ENCODE measurements around the gene CASKIN1.

CASKIN1 gene

DNA sequence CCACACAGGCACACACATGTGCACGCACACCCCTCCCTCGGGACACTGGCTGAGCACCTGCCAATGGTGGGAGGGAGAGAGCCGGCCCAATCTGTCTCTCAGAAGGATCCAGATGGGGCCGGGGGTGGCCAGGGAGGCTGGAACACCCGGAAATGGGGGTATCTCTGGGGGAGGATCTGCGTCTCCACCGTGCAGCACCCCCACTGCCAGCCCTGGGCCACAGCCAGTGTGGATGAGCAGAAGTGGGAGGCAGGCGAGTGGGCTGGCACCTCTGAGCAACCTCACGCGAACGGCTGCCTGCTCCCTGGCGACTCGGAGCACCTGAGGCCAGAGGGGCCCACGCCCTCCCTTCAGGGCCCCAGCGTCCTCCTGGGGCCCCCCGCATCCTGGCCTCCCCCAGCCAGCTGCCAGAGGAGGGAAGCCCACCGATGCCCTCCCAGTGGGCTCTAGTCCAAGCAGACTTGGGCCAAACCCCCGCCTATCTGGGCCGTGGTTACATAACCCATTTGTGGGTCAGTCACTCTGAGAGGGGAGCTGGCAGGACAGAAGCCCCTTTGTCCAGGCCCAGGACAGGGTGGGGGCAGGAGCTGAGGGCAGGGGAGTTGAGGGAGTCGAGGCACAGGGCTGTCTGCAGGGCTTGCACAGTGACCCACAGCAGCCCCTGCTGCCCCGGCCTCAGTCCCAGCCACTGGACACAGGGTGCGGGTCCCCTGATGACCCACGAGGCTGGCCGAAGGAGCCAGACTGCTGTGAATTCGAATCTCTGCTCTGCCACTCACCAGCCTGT lies 5.6 kb downstream of the CASKIN1 start:
- no peak for DNase-seq

DNA sequence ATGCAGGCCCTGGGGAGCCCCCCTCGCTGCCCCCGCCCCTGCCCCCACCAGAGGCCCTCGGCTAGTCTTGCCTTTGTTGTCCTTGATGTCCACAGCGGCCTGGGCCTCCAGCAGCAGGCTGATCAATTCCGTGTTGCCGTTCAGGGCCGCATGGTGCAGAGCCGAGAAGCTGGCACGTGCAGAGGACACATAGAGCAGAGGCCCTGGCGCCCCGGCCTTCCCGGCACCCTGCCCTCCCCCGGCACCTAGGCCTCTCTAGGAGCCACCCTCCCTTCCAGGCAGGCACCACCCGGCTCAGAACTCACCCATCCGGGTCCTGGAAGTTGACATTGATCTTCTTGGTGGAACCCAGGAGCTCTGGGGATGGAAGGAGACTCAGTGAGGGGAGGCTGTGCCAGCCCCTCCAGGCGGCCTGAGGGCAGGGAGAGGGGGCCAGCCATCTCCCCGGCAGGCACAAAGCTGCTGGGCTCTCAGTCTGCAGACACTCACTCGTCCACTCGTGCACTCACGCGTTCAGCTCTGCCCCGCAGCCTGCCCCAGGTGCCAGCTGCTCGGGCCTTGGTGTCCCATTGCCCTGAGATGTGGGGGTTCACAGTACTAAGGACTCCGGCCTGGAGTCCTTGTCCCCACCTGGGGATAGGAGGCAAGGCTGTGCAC lies 6.3 kb downstream of the CASKIN1 start:
- no peak for DNase-seq

DNA sequence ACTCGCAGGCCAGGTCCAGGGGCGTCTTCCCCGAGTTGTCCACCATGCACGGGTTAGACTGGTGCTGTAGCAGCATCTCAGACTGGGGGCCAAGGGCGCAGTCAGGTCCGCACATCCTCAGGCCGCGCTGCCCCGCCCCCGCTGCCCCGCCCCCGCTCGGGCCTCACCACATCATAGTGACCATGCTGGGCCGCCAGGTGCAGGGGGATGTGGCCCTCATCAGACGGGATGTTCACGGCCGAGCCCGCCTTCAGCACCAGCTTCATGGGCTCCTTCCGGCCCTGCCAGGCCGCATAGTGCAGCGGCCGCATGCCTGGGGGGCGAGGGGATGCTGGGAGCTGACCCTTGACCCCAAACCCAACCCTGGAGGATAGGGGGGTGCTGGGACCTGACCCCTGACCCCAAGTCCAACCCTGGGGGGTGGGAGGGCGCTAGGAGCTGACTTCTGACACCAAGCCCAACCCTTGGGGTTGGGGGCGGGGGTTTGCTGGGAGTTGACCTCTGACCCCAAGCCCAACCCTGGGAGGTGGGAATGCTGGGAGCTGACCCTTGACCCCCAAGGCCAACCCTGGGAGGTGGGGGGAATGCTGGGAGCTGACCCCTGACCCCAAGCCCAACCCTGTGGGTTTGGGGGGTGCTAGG lies 7.0 kb downstream of the CASKIN1 start:
- DNase-seq: no peak

DNA sequence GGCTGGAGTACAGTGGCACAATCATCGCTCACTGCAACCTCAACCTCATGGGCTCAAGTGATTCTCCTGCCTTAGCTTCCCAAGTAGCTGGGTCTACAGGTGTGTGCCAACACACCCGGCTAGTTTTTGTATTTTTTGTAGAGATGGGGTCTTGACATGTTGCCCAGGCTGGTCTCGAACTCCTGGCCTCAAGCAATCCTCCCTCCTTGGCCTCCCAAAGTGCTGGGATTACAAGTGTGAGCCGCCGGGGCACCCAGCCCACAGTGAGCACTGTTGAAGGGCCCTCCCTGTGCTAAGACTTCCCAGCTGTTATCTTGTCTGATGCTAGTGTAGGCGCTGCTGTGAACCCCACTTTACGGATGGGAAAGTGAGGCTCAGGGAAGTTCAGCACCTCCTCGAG lies 8.0 kb downstream of the CASKIN1 start:
- DNase-seq: no peak

DNA sequence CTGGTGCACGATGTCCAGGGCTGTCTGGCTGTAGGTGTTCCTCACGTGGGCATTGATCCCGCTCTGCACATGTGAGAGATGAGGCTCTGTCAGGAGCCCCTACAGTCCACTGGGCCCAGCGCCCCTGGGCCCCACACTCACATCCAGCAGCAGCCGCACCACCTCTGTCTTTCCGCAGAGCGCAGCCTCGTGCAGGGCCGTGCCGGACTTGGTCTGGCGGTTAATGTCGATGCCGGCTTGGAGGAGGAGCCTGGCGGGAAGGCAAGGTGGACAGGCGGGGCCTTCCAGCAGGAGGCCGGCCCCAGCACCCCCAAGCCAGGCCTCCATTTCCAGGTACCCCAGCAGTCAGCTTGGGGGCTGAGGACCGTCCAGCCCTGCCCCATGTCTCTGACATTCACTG lies 9.2 kb downstream of the CASKIN1 start:
- DNase-seq: no peak

DNA sequence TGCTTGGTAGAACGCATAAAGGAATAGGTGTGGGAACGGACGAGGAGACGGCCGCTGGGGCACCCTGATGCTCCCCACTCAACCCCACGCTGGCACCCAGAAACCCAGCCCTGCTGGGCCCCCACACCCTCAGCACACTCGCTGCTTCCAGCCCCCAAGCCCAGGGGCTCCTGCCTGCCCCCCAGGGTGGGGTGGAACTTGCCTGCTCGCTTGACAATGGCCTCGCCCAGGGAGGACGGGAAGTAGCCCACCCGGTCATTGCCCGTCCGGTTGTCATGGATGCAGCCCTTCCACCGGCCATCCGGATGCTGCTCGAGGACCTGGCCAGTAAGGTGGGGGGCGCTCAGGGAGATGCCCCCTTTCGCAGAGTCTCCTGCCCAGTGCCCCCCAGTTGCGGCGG lies 9.9 kb downstream of the CASKIN1 start:
- DNase-seq: no peak

DNA sequence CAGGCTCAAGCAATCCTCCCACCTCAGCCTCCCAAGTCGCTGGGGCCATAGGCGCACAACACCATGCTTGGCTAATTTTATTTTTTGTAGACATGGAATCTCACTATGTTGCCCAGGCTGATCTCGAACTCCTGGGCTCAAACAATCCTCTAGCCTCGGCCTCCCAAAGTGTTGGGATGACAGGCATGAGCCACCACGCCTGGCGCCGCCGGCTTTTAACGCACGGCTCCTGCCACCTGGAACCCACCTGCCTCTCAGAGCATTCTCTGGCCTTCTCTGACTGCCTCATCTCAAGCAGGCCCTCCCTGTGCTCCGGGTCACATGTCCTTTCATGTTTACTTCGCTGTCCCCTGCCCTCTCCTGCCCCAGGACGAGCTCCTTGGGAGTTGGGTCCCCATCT lies 10.3 kb downstream of the CASKIN1 start:
- DNase-seq: no peak

DNA sequence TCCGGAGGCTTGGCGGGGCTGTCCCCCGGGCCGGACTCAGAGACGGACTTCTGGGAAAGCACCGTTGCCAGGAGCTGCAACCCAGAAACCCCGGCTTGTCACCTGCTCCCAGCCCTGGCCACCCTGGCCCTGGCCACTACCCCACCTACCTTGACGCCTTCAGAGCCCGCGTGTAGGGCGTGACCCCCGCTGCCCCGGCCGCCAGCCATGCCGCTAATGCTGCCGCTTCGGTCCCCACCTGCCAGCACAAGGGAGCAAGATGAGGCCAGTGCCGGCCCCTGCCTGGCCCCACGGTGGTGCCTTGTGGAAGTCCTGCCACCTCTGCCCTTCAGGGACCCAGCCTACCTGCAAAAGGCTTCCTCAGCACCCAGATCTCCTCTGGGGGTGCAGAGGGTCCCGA lies 11.4 kb downstream of the CASKIN1 start:
- no peak for DNase-seq

DNA sequence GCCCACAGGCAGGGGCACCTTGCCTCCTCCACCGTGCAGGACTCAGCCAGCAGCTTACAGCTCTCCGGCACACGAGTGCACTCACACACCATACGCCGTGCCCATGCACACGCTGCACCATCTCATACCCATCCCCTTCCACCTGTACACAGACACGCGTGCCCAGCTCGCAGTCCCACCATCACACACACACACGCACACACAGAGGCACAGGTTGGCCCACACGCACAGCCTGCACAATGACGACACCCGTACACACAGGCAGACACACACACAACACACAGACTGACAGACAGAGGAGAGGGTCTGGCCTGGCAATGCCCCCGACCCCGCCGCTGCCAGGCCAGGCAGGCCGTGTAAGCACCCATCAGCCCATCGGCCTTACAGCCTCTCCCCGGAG lies 12.1 kb downstream of the CASKIN1 start:
- DNase-seq: no peak

DNA sequence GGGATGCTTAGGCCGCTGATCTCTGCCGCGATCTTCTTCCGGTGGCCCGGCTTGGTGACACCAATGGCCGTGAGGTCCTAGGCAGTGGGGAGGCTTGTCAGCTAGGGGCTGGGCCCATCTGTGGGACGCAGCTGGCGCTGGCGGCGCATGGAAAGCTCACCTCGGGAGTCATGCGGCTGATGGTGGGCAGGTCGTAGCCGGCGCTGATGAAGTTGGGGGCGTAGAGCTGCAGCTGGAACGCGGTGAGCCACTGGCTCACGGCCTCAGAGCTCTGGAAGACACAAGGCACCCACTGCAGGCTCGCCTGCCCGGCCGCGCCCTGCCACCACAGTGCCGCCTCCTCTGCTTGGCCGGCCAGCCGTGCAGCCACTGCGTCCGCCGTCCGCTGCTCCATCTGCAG lies 12.7 kb downstream of the CASKIN1 start:
- no peak for DNase-seq

DNA sequence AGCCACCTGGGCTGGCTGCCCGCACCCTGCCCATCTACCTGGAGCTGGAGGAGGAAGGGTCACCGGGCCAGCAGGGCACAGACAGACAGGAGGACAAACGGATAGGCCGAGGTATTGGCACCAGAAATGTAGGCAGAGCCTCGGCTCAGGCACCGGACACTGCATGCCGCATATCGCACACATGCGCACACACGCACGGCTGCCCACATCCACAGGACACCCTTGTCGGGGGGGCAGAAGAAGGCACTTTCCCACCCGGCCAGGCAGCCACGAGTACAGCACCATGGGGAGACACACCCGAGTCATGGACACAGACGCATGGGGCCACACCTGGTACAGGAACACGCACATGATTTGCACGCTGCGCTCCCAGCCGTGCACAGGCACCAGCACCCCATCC lies 14.5 kb downstream of the CASKIN1 start:
- no peak for DNase-seq

DNA sequence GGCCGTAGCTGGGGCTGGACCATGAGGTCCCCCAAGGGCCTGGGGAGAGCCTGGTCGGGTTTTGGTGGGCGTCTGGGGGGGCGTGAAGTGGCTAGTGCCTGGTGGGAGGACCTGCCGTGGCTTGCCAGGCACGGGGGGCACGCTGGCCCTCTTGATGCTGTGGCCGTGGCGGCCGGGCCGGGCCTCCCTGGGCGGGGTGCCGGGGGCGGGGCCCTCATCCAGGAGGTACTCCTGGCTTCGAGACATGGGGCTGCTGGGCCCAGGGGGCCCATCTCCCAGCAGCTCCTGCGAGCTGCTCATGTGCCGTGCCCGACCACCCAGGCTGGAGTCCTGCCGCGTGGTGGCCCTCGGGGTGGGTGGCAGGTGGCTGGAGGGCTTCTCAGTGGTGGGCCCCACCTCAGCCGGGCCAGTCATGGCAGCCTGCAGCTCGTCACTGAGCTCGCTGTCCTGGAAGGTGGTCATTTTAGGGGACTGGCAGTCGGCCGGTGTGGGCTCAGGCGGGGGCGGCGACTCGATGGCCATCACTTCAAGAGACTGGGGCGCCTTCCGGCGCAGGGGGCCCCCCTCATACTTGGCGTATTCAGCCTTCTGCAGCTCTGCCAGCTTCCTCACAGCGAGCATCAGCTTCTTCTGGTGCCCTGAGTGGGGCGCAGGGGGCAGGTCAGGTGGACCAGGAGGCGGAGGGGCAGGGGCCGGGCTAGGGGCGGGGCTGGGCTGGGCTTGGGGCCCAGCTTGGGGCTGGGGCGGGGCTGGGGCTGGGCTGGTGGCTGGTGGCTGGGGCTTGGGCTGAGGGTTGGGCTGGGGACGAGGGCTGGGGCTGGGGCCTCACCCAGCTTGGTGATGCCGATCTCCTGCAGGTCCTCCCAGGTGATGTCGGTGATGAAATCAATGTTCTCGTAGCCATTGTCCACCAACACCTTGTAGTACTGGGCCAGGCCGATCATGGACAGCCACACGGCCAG lies 15.2 kb downstream of the CASKIN1 start:
- DNase-seq: no peak

DNA sequence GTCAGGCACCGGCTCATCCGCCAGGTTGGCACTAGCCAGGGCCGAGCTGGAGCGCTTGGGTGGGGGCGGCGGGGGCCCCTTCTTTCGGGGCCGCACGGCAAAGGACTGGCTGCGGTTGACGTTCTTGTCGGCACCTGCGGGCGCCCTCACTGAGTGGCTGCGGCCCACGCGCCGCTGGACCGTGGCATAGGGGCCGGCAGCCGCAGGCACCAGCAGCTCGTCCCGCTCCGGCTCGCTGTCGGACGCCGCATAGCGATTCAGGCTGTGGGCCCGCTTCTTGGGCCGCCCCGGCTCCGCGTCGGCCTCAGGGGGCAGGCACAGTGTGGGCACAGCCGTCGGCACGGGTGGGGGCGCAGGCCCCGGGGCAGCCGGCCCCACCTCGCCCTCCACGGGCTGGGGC lies 15.9 kb downstream of the CASKIN1 start:
- DNase-seq: no peak

DNA sequence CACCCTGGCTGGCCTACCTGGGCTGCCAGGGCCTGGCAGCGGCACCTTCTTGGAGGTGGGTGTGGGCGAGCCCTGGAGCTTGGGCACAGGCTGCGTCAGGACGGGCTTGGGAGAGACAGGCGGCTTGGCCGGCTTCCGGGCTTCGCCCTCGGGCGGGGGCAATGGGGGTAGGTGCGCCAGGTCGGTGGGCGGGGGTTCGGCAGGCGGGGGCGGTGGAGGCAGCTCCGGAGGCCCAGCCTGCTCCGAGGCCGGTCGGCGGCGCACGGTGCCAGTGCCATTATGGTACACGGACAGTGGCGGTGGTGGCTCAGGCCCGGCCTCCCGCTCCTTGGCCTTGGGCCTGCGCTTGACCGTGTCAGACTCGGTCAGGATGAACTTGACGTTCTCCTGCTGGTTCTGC lies 16.8 kb downstream of the CASKIN1 start:
- DNase-seq: no peak

DNA sequence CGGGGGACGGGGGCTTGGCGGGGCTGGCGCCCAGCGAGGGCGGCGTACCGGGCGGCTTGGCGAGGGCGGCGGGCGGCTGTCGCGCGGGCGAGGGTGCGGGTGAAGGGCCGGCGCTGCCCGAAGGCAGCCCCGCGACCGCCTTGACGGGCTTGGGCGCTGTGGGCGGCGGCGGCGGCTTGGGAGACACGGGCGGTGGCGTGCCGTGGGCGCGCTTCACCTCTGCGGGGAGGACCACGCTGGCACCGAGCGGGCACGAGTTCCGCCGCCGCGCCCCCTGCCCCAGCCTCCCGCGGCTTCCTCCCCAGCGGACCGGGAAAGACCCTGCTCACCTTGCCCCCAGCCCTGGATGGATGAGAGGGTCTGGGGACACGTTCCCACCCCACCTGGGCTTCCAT lies 17.3 kb downstream of the CASKIN1 start:
- no peak for DNase-seq

DNA sequence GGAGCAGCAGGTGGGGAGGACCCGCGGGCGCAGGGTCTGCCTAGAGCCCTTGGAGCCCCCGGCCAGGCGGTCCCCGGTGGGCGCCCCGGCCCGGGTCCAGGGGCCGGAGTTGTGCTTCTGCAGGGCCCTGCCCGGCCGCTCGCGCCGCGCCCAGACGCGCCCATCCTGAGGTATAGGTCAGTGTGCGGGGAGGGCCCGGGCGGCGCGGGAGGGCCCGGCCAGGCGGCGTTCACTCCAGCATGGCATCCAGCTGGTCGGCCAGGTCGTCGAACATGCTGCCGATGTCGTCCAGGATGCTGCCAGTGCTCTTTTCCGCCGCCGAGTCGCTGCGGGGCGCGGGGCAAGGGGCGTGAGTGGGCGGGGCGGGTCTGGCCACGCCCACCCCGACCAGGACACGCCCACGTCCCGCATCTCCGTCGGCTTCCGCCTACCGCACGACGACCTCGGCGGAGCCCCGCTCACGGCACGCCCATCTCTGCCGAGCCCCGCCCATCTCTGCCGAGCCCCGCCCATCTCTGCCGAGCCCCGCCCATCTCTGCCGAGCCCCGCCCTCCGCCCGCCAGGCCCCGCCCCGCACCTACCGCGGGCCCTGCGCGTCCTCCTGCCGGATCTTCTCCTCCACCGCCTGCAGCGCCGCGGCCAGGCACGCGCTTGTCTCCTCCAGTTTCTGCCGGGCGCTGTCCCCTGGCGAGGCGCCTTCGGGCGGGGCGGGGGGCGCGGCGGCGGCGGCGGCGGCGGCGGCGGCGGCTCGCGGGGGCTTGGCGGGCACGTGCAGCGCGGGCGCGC lies 17.9 kb downstream of the CASKIN1 start:
- no peak for DNase-seq

DNA sequence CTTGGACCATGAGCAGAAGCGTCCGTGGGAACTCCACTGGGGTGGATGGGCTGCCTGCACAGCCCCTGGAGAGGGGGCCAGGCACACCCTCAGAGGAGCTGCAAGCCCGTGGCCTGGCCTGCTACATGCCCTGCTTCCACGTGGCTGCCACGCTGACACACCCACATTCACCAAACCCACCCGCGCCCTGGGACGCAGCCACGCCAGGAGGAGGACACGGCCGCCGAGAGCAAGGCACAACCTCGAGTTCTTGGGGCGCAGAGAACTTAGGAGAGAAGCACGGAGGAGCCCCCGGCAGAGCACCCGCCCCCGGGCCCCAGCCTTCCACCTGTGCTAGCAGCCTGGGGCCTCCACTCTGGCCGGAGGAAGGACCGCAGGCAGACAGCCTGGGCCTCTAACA lies 18.8 kb downstream of the CASKIN1 start:
- no peak for DNase-seq

DNA sequence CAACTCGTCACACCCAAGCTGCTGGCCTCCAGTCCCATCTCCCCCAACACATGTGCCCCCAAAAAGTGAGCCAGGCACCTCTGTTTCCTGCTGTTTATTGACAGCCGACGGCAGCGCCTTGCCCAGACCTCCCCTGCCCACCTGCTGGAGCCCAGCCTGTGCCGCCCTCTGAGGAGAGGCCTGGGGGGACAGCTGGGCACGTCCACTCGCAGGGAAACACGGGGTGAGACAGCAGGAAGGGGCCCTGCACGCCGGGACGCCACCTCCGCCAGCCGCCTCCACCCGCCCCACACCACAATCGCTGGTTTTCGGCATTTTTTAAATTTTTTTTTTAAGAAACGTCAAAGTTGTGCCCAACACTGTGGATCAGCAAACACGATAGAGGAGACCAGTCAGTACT lies 19.3 kb downstream of the CASKIN1 start:
- no peak for DNase-seq

DNA sequence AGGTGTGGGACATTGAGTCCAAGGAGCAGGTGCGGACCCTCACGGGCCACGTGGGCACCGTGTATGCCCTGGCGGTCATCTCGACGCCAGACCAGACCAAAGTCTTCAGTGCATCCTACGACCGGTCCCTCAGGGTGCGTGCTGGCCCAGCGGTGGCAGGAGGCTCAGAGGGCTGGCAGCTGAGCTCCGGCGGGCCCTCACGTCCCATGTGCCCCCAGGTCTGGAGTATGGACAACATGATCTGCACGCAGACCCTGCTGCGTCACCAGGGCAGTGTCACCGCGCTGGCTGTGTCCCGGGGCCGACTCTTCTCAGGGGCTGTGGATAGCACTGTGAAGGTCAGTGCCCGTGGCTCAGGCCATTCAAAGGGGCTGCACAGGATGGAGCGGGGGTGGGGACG lies 20.4 kb downstream of the CASKIN1 start:
- DNase-seq: no peak

DNA sequence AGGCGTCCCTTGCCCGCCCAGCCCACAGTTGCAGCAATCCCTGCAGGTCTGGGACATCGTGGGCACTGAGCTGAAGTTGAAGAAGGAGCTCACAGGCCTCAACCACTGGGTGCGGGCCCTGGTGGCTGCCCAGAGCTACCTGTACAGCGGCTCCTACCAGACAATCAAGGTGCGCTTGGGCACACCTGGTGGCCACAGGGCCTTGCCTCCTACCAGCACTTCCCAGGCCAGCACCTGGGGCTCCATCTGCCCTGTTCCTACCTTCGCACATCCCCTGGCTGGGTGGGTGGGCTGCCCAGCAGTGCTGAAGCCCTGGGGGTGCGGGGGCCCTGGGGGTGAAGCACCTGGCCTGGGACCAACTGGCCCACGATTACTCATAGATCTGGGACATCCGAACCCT lies 21.0 kb downstream of the CASKIN1 start:
- DNase-seq: no peak

DNA sequence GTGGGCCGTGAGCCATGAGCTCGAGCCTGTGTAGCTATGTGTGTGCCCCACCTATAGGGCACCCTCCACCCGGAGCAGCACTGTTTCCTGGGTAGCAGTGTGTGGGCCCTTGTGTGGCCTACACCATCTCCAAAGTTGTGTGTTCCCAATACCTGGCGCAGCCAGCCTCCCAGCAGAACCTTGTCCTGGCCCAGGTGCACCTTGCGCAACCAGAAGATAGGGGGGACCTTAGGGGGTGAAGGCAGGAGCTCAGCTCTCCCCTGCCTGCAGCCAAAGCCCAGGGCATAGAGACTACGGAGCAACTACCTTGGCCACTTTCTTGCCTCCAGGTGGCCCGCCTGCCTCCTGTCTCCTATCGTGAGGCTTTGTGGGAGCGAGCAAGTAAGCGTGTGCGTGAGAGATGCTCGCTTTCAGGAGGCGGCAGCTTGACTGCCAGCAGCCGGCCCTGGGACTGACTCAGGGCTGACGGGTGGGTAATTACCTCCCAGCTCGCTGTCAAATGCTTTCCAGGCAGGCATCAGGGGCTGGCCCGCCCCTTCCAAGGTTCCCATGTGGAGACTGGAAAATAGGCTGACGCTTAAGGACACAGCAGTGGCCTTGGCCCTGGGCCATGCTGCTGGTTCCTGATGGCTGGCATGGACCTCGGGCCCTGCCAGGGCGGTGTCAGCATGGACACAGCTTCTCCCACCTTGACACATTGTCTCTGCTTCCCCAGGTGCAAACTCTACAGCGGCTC lies 21.8 kb downstream of the CASKIN1 start:
- DNase-seq: no peak

DNA sequence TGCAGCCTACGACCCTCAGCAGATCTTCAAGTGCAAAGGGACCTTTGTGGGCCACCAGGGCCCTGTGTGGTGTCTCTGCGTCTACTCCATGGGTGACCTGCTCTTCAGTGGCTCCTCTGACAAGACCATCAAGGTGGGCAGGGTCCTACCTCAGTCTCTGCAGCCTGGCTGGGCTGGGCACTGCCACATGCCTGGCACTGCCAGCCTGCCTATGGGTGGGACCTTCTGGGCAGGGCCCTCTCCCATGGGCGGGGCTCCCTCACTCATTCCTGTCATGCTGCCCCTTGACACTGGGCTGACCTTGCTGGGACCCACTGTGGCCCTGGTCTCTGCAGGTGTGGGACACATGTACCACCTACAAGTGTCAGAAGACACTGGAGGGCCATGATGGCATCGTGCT lies 22.5 kb downstream of the CASKIN1 start:
- no peak for DNase-seq
